ENCODE results near the gene NKD2. TPM values are rescaled to one million over a fixed set of nuclear protein-coding genes. Genes with fewer than 3 reads are reported as not detected.

The NKD2 gene
- total and polyA plus RNA-seq, 9 of the 15 experiments (the other 6 are each of a cell fraction or from before 2014, with no cell fraction given): 0.09 to 0.64 (median 0.27) TPM; not detected in 5

DNA sequence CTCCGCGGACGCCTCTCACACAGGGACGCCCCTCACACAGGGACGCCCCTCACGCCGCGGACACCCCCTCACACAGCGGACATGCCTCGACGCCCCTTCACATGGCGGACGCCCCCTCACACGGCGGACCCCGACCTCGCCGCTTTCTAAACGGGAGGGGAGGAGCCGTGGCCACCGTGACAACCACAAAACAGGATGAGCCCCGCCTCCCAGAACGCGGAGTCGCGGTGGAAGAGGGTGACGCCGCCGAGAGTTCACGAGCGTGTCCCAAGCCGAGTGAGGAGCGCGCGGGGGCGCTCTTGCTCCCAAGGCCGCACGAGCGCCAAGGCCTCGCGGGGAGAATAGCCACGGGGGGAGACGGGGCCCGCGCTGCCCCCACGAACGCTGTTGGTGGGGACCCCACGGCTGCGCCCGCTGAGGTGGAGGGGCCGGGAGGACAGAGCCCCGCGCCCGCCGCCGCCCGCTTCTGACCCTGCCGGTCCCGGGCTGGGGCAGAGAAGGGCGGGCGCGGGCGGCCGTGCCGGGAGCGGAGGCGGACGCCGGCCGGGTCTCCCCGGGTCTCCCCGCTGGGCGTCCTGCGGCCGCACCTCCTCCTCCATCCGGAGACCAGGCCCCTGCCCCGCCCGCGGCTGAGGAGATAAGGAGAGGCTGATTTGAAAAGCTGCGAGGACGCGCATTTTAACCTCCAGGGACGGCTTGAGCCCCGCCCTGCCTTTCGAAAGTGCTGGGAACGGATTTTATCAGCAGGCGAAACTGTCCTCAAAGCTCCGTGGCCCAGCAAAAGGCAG lies 3.9 kb upstream of the NKD2 start (continued):
- TF ChIP-seq, protein P1, sequence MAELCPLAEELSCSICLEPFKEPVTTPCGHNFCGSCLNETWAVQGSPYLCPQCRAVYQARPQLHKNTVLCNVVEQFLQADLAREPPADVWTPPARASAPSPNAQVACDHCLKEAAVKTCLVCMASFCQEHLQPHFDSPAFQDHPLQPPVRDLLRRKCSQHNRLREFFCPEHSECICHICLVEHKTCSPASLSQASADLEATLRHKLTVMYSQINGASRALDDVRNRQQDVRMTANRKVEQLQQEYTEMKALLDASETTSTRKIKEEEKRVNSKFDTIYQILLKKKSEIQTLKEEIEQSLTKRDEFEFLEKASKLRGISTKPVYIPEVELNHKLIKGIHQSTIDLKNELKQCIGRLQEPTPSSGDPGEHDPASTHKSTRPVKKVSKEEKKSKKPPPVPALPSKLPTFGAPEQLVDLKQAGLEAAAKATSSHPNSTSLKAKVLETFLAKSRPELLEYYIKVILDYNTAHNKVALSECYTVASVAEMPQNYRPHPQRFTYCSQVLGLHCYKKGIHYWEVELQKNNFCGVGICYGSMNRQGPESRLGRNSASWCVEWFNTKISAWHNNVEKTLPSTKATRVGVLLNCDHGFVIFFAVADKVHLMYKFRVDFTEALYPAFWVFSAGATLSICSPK (IDR thresholded peaks at IDR 0.05; ENCODE audit: borderline replicate concordance): no peak
- TF ChIP-seq SMAD4 (CRISPR knock-in tag; conservative IDR thresholded peaks at IDR 0.05) (peak; percentile 44), NFRKB (IDR thresholded peaks at IDR 0.05; ENCODE audit: low read depth) (no peak), ZNF146 (CRISPR knock-in tag; IDR thresholded peaks at IDR 0.05; ENCODE audit: unreplicated experiment) (no peak), ZBTB17 (CRISPR knock-in tag; IDR thresholded peaks at IDR 0.05) (no peak), TEAD2 (tag; IDR thresholded peaks at IDR 0.05) (no peak), ZNF584 (CRISPR knock-in tag; IDR thresholded peaks at IDR 0.05; ENCODE audit: low read depth) (no peak), NCOA4 (IDR thresholded peaks at IDR 0.05; ENCODE audit: partially characterized antibody) (no peak), ZBTB7A (IDR thresholded peaks at IDR 0.05; ENCODE audit: borderline replicate concordance, control insufficient read depth, low read depth, low read length) (peak; percentile 61; the same call in 1 of the 2 replicates), HSF4 (CRISPR knock-in tag; IDR thresholded peaks at IDR 0.05; ENCODE audit: borderline replicate concordance) (no peak), ZNF436 (CRISPR knock-in tag; IDR thresholded peaks at IDR 0.05) (no peak), WHSC1 (IDR thresholded peaks at IDR 0.05; ENCODE audit: low read length) (no peak), SOX6 (IDR thresholded peaks at IDR 0.05) (0 out of 2 replicates have a peak, but pooled peaks have one; percentile 22)
- TF ChIP-seq, protein P2, sequence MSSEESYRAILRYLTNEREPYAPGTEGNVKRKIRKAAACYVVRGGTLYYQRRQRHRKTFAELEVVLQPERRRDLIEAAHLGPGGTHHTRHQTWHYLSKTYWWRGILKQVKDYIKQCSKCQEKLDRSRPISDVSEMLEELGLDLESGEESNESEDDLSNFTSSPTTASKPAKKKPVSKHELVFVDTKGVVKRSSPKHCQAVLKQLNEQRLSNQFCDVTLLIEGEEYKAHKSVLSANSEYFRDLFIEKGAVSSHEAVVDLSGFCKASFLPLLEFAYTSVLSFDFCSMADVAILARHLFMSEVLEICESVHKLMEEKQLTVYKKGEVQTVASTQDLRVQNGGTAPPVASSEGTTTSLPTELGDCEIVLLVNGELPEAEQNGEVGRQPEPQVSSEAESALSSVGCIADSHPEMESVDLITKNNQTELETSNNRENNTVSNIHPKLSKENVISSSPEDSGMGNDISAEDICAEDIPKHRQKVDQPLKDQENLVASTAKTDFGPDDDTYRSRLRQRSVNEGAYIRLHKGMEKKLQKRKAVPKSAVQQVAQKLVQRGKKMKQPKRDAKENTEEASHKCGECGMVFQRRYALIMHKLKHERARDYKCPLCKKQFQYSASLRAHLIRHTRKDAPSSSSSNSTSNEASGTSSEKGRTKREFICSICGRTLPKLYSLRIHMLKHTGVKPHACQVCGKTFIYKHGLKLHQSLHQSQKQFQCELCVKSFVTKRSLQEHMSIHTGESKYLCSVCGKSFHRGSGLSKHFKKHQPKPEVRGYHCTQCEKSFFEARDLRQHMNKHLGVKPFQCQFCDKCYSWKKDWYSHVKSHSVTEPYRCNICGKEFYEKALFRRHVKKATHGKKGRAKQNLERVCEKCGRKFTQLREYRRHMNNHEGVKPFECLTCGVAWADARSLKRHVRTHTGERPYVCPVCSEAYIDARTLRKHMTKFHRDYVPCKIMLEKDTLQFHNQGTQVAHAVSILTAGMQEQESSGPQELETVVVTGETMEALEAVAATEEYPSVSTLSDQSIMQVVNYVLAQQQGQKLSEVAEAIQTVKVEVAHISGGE (CRISPR knock-in tag; IDR thresholded peaks at IDR 0.05): no peak
- TF ChIP-seq, protein P3, sequence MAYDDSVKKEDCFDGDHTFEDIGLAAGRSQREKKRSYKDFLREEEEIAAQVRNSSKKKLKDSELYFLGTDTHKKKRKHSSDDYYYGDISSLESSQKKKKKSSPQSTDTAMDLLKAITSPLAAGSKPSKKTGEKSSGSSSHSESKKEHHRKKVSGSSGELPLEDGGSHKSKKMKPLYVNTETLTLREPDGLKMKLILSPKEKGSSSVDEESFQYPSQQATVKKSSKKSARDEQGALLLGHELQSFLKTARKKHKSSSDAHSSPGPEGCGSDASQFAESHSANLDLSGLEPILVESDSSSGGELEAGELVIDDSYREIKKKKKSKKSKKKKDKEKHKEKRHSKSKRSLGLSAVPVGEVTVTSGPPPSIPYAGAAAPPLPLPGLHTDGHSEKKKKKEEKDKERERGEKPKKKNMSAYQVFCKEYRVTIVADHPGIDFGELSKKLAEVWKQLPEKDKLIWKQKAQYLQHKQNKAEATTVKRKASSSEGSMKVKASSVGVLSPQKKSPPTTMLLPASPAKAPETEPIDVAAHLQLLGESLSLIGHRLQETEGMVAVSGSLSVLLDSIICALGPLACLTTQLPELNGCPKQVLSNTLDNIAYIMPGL (CRISPR knock-in tag; IDR thresholded peaks at IDR 0.05): no peak
- TF ChIP-seq, protein P4, sequence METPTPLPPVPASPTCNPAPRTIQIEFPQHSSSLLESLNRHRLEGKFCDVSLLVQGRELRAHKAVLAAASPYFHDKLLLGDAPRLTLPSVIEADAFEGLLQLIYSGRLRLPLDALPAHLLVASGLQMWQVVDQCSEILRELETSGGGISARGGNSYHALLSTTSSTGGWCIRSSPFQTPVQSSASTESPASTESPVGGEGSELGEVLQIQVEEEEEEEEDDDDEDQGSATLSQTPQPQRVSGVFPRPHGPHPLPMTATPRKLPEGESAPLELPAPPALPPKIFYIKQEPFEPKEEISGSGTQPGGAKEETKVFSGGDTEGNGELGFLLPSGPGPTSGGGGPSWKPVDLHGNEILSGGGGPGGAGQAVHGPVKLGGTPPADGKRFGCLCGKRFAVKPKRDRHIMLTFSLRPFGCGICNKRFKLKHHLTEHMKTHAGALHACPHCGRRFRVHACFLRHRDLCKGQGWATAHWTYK (CRISPR knock-in tag; IDR thresholded peaks at IDR 0.05): peak; percentile 66; the same call in 1 of the 2 replicates
- TF ChIP-seq, protein P5, sequence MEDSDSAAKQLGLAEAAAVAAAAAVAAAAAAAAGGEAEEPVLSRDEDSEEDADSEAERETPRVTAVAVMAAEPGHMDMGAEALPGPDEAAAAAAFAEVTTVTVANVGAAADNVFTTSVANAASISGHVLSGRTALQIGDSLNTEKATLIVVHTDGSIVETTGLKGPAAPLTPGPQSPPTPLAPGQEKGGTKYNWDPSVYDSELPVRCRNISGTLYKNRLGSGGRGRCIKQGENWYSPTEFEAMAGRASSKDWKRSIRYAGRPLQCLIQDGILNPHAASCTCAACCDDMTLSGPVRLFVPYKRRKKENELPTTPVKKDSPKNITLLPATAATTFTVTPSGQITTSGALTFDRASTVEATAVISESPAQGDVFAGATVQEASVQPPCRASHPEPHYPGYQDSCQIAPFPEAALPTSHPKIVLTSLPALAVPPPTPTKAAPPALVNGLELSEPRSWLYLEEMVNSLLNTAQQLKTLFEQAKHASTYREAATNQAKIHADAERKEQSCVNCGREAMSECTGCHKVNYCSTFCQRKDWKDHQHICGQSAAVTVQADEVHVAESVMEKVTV (CRISPR knock-in tag; IDR thresholded peaks at IDR 0.05): no peak

All from K562 (cell line).